Lower leg skin (tissue), 4 donors: Measurements from ENCODE around the gene SIX3. TPM values are rescaled to one million over a fixed set of nuclear protein-coding genes. Genes with fewer than 3 reads are reported as not detected.

Experiments used
- DNase-seq, 2 donors: peaks; one replicate each; pipeline ENCODE4 v3.0.0-alpha.2; 2019; ENCODE audit warnings: low spot score in 2 of 2
- H3K4me3 ChIP-seq: fragments of 200-600 bp; sonication (generic); 2 replicates; pipeline ENCODE4 v1.5.1; 2017; ENCODE audit warnings: mild to moderate bottlenecking, low read depth; ENCODE audit not compliant: poor library complexity, severe bottlenecking
- POLR2A ChIP-seq, 2 donors: fragments of 450-650 bp; IDR thresholded peaks; one replicate each; pipeline ENCODE4 v1.6.1; 2016 to 2017; ENCODE audit warnings: antibody characterized with exemption in 2 of 2, mild to moderate bottlenecking in 1 of 2, moderate library complexity in 1 of 2
- WGBS, 2 donors: methylation state at CpG; one replicate each; pipeline ENCODE4 v1.1.5; 2018; 5-methylcytosine and 5-hydroxymethylcytosine counted together
- intact Hi-C: fragments of 100-400 bp; cut with DNase I; formaldehyde crosslinking; loops from one replicate; pipeline ENCODE4 v1.15.0; 2023; ENCODE audit warnings: low total_unique reads
- total RNA-seq, 4 donors: library from RNA; depleted of rRNA; stranded (reverse); fragments of >200 nt; gene quantifications; one replicate each; pipeline ENCODE4 v1.1.0, GENCODE V29; 2016
- TF ChIP-seq, protein P1 (sequence below), 3 donors: fragments of 450-650 bp; IDR thresholded peaks; one replicate each; pipeline ENCODE4 v1.5.1; 2016; ENCODE audit warnings: antibody characterized with exemption in 3 of 3, mild to moderate bottlenecking in 3 of 3, moderate library complexity in 2 of 3

Gene SIX3
- total RNA-seq, 4 donors from 2014 or later, result not detected

- 68 to 74% methylated on average over 14 of the region's 14 CpGs for WGBS, 2 donors
- intact Hi-C loops, result no loop called here
- no peak overlapping the region for H3K4me3 ChIP-seq
- no peak for DNase-seq
- TF ChIP-seq, protein P1, sequence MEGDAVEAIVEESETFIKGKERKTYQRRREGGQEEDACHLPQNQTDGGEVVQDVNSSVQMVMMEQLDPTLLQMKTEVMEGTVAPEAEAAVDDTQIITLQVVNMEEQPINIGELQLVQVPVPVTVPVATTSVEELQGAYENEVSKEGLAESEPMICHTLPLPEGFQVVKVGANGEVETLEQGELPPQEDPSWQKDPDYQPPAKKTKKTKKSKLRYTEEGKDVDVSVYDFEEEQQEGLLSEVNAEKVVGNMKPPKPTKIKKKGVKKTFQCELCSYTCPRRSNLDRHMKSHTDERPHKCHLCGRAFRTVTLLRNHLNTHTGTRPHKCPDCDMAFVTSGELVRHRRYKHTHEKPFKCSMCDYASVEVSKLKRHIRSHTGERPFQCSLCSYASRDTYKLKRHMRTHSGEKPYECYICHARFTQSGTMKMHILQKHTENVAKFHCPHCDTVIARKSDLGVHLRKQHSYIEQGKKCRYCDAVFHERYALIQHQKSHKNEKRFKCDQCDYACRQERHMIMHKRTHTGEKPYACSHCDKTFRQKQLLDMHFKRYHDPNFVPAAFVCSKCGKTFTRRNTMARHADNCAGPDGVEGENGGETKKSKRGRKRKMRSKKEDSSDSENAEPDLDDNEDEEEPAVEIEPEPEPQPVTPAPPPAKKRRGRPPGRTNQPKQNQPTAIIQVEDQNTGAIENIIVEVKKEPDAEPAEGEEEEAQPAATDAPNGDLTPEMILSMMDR (IDR thresholded peaks at IDR 0.05), result no peak
- no peak for TF ChIP-seq POLR2A (IDR thresholded peaks at IDR 0.05)
Measured at GRCh38 chr2:44940049-44940494, 1.4 kb upstream of the SIX3 start.

GRCh38 chr2:44940732-44941464, 604 bp upstream of the SIX3 start:
- 17 to 21% methylated on average over 25 of the region's 25 CpGs for WGBS, 2 donors
- H3K4me3 ChIP-seq, result no peak overlapping the region
- intact Hi-C loops, result no loop called here
- DNase-seq, result no peak
- no peak for TF ChIP-seq POLR2A (IDR thresholded peaks at IDR 0.05)
- TF ChIP-seq, protein P1 (IDR thresholded peaks at IDR 0.05), result no peak

- intact Hi-C loops, result no loop called here
- H3K4me3 ChIP-seq, result no peak overlapping the region
- DNase-seq, result no peak
Measured at GRCh38 chr2:44942304-44943030, 965 bp downstream of the SIX3 start.

DNA sequence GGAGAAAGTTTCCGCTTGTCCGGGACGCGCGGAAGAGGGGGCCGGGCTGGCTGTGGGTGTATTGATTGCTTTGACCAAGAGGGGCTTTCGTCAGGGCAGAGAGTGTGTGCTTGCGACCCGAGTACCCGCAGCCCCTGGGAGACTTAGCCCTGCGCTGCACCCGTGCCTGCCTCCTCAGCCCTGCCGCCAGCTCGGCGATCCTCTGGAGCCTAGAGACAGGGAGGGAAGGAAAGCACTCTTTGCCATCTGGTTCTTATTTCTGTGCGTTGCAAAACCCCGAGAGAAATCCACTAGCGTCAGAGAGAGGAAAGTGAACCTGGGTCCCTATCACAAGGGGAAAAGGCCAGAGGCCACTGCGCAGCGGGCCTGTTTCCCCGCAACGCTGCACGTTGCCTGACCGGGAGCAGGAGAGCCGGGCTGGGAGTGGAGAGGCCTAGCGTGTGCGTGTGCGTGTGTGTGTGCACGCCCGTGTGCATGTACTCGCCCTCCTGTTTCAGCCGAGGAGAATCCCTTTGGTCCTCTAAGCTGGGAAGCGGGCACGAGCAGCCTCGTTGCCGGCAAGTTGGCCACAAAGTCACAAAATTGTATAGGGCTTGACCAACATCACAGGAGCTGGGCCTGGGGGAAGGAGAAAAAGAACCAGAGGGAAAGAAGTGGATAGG, 1.7 kb downstream of the SIX3 start:
- no peak for DNase-seq
- no peak overlapping the region for H3K4me3 ChIP-seq
- TF ChIP-seq, protein P1 (IDR thresholded peaks at IDR 0.05), result no peak
- TF ChIP-seq POLR2A (IDR thresholded peaks at IDR 0.05), result no peak
- intact Hi-C loops, result no loop called here
- WGBS, 2 donors, result 38 to 41% methylated on average over 34 to 36 of the region's 36 CpGs

More at GRCh38 chr2:44942304-44943030, 965 bp downstream of the SIX3 start:
- WGBS, 2 donors, result 4 to 5% methylated on average over 6 to 63 of the region's 69 CpGs
- no peak for TF ChIP-seq POLR2A (IDR thresholded peaks at IDR 0.05)
- TF ChIP-seq, protein P1 (IDR thresholded peaks at IDR 0.05), result no peak

DNA sequence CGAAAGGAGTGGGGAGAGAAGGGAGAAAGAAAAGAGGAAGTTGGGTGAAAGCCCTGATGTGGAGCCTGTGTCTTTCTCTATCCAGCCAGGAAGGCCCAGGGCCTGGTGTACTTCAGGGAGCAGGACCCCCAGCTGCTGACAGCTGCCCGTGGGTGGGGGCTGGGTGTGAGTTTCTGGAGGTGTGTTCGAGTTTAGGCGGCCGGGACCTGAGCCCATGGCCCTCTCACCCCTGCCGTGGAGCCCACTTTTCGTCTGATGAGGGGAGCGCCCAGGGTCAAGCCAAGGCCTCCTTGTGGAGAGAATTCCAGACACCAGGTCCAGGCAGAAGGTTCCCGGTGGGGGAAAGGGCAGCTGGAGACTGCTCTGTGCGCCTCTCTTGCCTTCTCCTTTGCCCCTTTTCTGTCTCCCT, 2.2 kb downstream of the SIX3 start:
- WGBS, 2 donors, result 59 to 66% methylated on average over 10 of the region's 10 CpGs
- intact Hi-C loops, result no loop called here
- no peak for DNase-seq
- H3K4me3 ChIP-seq, result no peak overlapping the region
- no peak for TF ChIP-seq POLR2A (IDR thresholded peaks at IDR 0.05)
